ENCODE results near the gene WSCD1.

The WSCD1 gene

GRCh38 chr17:6085812-6086211 lies 15.6 kb downstream of the WSCD1 start:
- no peak for DNase-seq (ENCODE audit: low read depth in 2 of 2)

GRCh38 chr17:6086603-6087400 lies 16.6 kb downstream of the WSCD1 start:
- no peak for DNase-seq (ENCODE audit: low read depth in 2 of 2)

- DNase-seq (ENCODE audit: low read depth in 2 of 2): no peak
Measured at GRCh38 chr17:6088141-6088540, 18.0 kb downstream of the WSCD1 start.

- no peak for DNase-seq (ENCODE audit: low read depth in 2 of 2)
Measured at GRCh38 chr17:6090253-6090652, 20.1 kb downstream of the WSCD1 start.

GRCh38 chr17:6092182-6092902 lies 22.2 kb downstream of the WSCD1 start:
- DNase-seq (ENCODE audit: low read depth in 2 of 2): no peak

- no peak for DNase-seq (ENCODE audit: low read depth in 2 of 2)
Measured at GRCh38 chr17:6092903-6093468, 22.8 kb downstream of the WSCD1 start.

GRCh38 chr17:6094453-6094852 lies 24.3 kb downstream of the WSCD1 start:
- DNase-seq (ENCODE audit: low read depth in 2 of 2): no peak

- DNase-seq (ENCODE audit: low read depth in 2 of 2): no peak
Measured at GRCh38 chr17:6094926-6095325, 24.7 kb downstream of the WSCD1 start.

GRCh38 chr17:6095501-6095900 lies 25.3 kb downstream of the WSCD1 start:
- no peak for DNase-seq (ENCODE audit: low read depth in 2 of 2)

GRCh38 chr17:6096201-6097004 lies 26.2 kb downstream of the WSCD1 start:
- DNase-seq (ENCODE audit: low read depth in 2 of 2): no peak

GRCh38 chr17:6097005-6097279 lies 26.8 kb downstream of the WSCD1 start:
- DNase-seq (ENCODE audit: low read depth in 2 of 2): no peak

- DNase-seq (ENCODE audit: low read depth in 2 of 2): no peak
Measured at GRCh38 chr17:6098050-6098822, 28.1 kb downstream of the WSCD1 start.

- no peak for DNase-seq (ENCODE audit: low read depth in 2 of 2)
Measured at GRCh38 chr17:6098823-6099180, 28.6 kb downstream of the WSCD1 start.

GRCh38 chr17:6099492-6099891 lies 29.3 kb downstream of the WSCD1 start:
- no peak for DNase-seq (ENCODE audit: low read depth in 2 of 2)

- no peak for DNase-seq (ENCODE audit: low read depth in 2 of 2)
Measured at GRCh38 chr17:6100146-6100545, 30.0 kb downstream of the WSCD1 start.

GRCh38 chr17:6100891-6101500 lies 30.8 kb downstream of the WSCD1 start:
- DNase-seq (ENCODE audit: low read depth in 2 of 2): no peak

GRCh38 chr17:6101706-6102105 lies 31.5 kb downstream of the WSCD1 start:
- DNase-seq (ENCODE audit: low read depth in 2 of 2): no peak

- DNase-seq (ENCODE audit: low read depth in 2 of 2): no peak
Measured at GRCh38 chr17:6102615-6103014, 32.4 kb downstream of the WSCD1 start.

- DNase-seq (ENCODE audit: low read depth in 2 of 2): no peak
Measured at GRCh38 chr17:6104956-6105648, 34.9 kb downstream of the WSCD1 start.

- DNase-seq (ENCODE audit: low read depth in 2 of 2): no peak
Measured at GRCh38 chr17:6105649-6106007, 35.4 kb downstream of the WSCD1 start.

GRCh38 chr17:6106212-6106611 lies 36.0 kb downstream of the WSCD1 start:
- no peak for DNase-seq (ENCODE audit: low read depth in 2 of 2)

Measured in stimulated activated CD8-positive, alpha-beta memory T cell treated with anti-CD3 and anti-CD28 coated beads, Interleukin-2, amount 100 ng/mL, for 48 hours (primary cell).